ENCODE data around the gene KIRREL3.

DNA sequence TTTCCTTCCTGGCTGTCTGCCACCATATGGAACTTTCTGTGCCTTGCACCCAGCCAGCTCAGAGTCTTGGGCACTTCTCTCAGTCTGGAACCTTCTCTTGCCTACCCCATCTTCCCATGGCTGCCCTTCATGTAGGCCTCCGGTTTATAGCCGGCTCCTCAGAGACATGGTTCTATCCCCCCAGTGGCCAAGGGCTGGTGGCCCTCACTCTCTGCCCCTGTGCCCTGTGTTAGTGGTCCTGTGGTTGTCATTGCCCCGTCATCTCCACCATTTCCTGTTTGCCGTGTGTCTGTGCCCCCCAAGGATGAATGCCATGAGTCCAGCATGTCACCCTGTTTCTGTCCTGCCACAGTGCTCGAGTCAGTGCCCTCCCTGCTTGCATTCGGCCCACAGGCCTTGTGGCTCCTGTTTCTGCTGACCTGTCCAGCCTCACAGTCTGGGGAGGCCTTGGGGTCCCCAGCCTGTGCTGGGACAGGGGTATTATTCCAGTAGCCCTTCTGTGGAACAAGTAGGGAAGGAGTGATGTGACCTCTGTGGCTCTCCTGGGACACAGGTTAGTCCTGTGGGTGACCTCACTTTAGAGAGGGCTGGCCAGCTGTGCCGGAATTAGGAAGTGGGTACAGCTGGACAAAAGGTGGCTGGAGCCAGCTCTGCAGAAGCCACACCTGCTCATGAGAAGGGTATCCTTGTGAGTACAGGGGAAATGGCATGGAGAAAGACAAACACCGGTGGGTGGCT is 614.4 kb downstream of the KIRREL3 start:
- TF ChIP-seq YY1 (IDR thresholded peaks at IDR 0.05; ENCODE audit: insufficient read depth, insufficient read length) (no peak), ZNF274 (IDR thresholded peaks at IDR 0.05; ENCODE audit: low read depth, low read length) (no peak)

Measured in NT2/D1 (cell line).